HG03460 (cell line): ENCODE measurements around the gene HLA-DOB.
"Not testable (repeated sequence)": the region's sequence is repeated elsewhere in the genome, so short reads cannot be mapped to it uniquely, and the experiment has no call there.

ENCODE experiments used
- ATAC-seq: cut with Tn5 transposase; IDR thresholded peaks from one replicate; pipeline ENCODE4 v1.9.1; 2021; ENCODE audit not compliant: unreplicated experiment

The HLA-DOB gene

DNA sequence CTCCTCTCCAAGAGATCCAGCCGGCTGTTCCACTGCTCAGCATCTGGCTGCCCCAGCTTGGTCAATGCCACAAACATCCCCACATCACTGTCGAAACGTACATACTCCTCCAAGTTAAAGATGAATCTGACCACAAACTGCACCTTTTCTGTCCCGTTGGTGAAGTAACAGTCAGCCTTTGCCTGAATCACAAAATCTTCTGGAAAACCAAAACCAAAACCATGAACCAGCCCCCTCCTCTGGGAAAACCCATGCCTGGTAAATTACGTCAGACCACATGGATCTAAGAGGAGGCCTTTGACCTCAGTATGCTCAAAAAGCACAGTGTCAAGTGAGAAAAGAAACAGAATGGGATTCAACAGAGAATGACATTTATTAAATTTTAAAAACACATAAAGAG is 1.7 kb downstream of the HLA-DOB start:
- no peak for ATAC-seq

DNA sequence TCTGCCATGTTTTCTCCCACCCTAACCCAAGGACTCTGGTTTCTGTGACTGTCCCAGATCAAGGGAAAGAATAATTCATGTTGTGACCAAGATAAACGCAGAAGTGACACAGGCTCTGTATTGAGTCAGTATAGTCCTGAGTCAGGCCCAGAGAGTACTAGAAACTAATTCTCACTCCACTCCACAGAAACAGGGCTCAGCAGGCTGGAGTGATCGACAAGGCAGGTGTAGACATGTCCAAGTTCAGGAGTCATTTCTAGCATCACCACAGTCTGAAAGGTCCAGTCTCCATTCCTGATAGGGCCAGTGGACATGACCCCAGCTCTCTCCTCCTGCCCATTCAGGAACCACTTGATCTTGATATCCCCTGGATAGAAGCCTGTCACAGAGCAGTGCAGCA is 2.7 kb downstream of the HLA-DOB start:
- ATAC-seq: no peak

DNA sequence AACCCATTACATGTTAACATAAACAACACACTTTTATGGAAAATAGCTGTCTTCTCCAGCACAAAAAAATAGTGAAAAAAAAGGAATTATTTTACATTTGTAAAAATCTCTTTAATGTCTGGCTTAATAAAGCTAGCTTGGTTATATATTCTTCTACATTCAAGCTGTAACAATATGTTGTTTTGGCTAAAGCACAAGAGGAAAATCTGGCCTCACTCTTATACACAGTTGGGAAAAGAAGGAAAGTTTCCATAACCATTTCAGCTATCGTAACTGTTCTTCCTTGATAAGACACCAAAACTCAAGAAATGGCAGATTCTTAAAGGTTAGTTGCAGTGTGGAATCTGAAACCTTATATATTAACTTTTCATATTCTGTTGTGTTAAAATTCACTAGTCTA is 7.6 kb downstream of the HLA-DOB start:
- no peak for ATAC-seq

DNA sequence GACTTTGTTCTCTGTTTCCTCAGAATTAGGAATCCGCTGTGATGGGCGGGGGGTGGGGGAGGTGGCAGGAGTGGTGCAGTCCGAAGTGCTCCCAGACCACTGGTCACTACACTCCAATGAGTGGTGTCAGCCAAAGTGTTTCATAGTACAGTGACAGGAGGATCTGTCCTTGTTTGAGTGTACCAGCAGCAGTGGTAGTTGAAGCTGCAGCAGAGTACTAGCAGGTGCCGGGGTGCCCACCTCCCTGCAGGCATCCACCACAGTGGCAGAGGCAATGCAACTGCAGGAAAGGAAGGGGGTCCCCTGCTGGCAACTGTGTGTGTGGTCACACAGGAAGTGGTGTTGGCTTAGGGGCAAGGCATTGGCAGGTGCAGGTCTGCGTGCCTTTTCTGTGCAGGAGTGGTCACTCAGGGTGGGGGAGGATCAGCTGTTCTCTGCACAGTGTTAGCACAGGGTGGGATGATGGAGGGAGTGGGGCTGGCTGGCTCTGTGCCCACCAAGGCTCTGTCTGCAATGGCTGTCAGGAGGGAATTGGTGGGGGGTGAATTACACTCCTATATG is 9.7 kb downstream of the HLA-DOB start:
- no peak for ATAC-seq

DNA sequence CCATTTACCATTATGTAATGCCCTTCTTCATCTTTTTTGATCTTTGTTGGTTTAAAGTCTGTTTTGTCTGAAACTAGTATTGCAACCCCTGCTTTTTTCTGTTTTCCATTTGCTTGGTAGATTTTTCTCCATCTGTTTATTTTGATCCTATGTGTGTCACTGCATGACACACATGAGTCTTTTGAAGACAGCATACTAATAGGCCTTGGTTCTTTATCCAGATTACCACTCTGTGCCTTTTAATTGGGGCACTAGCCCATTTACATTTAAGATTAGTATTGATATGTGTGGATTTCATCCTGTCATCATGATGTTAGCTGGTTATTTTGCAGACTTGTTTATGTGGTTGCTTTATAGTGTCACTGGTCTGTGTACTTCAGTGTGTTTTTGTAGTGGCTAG is 11.4 kb downstream of the HLA-DOB start:
- not testable (repeated sequence) for ATAC-seq

DNA sequence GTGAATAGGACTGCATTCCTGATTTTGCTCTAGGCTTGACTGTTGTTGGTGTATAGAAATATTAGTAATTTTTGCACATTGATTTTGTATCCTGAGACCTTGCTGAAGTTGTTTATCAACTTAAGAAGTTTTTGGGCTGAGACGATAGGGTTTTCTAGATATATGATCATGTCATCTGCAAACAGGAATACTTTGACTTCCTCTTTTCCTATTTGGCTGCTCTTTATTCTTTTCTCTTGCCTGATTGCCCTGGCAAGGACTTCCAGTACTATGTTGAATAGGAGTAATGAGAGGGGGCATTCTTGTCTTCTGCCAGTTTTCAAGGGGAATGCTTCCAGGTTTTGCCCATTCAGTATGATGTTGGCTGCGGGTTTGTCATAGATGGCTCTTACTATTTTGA is 13.4 kb downstream of the HLA-DOB start:
- ATAC-seq: no peak

DNA sequence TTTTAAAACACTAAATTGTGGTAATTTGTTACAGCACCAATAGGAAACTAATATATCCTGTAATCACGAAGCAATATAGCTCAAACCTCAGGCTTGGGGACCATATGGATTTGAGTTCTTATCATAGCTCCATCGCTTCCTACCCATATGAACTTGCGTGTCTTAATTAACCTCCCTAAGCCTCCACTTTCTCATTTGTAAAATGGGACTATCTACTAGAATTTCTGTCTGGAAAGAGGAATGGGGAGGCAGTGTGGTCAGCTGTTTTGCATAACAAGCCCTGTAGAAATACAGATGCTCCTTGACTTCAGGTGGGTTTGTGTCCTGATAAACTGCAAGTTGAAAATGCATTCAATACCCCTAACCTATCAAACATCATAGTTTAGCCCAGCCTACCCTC is 17.1 kb downstream of the HLA-DOB start:
- ATAC-seq: no peak

DNA sequence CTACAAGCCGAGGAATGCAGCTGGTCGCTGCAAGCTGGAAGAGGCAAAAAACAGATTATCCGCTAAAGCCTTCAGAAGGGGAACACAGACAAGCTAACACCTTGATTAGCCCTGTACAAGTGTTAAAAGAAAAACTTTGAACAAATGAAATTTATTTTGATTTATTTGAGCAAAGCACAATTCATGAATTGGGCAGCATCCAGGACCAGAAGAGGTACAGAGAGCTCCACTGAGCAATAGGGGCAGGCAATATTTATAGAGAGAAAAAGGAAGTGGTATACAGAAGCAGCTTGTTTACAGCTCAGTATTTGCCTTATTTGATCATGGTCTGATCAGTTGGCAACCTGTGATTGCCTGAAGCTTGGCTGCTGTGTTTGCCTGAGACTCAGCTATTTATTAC is 17.6 kb downstream of the HLA-DOB start:
- ATAC-seq: no peak

DNA sequence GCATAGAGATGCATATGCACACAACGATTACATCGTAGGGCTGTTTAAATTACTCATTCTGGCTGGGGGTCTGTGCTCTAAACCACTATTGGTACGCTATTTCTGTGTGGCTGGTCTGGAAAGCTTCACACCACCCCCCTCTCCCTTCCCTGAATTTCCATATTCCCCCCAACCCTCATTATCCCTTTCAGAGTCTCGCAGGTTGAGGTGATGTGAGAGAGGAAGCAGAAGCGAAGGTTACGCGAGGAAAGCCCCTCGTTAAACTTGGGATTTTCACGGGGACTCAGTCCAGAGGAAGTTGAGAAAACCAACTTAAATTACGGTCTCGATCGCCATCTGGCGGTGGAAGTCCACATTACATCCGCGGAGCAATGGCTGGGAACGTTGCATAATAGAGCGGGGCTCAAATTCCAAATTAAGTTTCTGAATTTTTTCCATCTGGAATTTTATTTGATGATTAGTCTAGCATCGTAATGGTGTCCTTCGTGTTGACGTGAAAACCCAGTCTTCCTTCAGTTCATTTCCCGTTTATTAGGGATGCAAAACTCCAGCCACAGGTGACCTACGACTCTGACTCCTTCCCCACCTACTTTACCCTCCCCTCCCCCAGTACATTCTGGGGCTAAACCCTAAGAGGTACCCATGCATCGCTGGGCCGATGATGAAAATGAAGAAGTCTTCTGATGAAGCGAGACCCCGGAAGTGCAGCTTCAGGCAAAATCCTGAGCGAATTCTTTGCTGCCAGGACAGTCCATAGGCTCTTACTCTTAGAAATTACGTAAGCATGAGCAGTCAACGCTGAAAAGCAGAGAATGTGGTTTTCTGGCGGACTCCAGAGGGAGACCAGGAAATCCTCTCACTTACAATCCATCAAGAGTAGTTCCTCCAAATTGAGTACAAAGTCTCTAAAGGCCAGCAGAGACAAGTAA is 19.7 kb downstream of the HLA-DOB start:
- no peak for ATAC-seq

DNA sequence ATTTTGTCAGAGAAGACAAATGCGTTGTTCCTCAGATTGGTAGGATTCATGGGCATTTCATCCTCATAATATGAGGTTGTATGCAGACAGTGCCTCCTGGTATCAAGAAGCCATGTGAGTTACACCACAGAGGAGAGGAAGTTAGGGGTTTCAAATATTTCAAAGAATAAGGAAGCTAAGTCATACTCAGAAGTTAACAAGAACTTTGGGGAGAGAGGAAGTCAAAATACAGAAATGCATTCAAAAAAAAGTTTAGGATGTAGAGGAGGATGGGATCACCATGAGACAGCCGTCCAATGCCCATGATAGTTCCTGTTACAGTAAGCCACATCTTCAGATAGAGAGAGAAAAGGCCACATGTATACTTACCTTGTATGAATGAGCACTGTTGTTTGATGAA is 22.3 kb downstream of the HLA-DOB start:
- ATAC-seq: no peak

DNA sequence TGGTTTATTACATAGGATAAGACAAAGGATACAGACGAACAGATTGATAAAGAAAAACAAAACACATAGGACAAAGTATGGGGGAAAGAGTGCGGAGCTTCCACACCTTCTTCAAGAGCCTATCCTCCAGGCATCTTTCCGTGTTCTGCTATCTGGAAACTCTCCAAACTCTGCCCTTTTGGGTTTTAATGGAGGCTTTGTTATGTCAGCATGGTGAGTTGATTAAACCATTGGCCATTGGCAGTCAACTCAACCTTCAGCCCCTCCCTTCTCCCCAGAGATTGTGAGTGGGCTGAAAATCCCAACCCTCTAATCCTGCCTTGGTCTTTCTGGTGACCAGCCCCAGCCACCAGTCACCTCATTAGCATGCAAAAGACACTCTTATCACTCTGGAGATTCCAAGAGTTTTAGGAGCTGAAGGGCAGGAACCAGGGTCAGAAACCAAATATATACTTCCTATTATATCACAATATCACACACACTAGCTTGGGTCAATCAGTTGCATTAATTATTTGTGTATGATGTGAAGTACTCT is 23.8 kb downstream of the HLA-DOB start:
- no peak for ATAC-seq

DNA sequence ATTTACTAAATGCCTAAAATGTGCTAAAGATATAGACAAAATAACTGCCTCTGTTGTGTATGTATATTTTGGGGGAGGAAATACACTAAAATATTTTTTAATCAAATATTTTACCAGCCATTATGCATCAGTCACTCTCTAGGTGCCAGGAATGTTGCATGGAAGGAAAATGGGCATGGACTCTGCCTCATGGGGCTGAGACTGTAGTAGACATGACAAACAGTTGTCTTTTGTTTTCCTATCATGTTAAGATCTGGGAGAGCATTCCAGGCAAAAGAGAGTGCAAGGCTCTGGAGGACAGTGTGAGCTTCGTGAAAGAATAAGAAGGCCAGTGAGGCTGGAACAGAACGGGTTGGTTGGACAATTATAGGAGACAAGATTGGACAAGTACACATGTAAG is 26.5 kb downstream of the HLA-DOB start:
- no peak for ATAC-seq

DNA sequence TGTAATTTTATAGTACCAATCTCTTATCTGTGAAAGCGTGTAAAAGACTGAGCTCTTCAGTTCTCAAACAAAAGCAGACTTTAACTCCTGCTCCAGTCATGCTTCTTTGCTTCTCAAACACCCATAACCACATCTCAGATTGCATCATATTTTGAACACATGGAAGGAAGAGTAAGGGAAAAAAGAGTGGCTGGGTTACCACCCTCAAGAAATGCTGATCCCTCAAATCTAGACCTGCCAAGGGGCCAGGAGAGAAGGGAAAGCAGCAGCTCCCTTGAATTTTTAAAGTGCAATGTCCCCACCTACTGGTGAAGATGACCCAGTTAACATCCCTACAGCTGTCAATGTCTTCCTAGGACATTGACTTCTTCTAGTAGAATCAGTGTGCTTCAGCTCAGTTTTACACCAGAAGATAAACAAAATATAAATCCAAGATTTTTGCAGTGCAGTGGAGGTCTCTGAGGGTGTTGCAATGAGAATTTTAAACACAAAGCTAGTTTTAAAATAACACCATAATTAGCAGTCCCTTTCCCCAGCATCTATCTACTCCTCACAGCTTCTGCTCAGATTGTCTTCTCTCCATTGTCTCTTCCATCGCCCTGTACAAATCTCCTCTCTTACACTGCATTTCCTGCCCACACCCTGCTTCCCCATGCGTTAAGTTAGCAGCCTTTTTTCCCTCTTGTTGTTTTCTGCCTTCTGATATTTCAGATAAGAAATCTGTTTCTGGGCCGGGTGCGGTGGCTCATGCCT is 30.8 kb downstream of the HLA-DOB start:
- no peak for ATAC-seq

DNA sequence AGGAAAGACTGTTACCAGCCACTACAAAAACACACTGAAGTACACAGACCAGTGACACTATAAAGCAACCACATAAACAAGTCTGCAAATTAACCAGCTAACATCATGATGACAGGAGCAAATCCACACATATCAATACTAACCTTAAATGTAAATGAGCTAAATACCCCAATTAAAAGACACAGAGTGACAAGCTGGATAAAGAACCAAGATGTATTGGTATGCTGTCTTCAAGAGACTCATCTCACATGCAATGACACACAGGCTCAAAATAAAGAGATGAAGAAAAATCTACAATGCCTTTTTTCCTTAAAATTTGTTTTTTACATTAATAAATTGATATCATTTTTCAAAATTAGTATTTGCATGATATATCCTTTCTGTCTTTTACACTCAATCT is 33.9 kb downstream of the HLA-DOB start:
- ATAC-seq: not testable (repeated sequence)

DNA sequence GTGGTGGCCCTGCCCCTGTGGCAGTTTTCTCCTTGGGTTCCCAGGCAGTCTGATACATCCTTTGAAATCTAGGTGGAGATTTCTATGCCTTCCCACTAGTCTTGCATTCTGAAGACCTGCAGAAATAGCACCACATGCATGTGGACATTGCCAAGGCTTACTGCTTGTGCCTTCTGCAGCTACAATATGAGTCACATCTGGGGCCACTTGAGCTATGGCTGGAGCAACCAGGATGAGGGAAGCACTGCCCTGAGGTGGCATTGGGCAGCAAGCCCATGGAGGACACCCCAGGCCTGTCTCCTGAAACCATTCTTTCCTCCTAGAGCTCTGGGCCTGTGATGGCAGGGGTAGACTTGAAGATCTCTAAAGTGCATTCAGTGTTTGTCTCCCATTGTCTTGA is 37.8 kb downstream of the HLA-DOB start:
- ATAC-seq: no peak

DNA sequence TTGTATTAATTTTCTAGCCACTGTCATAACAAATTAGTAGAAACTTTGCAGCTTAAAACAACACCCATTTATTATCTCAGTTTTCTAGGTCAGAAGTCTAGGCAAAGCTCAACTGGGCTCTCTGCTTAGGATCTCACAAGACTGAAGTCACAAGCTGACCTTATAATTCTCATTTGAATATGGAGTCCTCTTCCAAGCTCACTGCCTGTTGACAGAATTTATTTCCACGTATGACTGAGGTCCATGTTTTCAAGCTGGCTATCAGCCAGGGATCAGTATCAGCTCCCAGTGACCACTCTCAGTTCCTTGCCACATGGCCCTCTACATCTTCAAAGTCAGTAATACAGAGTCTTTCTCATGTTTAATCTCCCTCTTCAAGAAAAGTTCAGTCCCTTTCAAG is 41.7 kb downstream of the HLA-DOB start:
- ATAC-seq: no peak

DNA sequence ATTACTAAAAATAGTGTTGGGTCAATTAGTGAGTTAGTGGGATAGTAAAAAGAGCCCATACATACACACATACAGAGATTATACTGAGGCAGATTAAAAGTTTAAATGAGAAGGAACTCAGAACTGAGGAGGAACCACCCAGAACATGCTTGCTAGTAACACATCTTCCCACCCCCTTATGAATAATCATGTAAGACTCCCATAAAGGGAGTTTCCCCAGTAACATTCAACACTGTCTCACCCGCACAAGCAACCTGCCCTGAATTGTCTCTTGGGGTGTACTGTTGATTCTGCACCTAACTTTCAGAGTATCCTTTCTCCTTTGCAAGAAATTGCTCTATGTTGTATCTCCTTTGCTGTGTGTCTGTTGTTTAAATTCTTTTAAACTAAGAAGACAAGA is 42.4 kb downstream of the HLA-DOB start:
- ATAC-seq: no peak

DNA sequence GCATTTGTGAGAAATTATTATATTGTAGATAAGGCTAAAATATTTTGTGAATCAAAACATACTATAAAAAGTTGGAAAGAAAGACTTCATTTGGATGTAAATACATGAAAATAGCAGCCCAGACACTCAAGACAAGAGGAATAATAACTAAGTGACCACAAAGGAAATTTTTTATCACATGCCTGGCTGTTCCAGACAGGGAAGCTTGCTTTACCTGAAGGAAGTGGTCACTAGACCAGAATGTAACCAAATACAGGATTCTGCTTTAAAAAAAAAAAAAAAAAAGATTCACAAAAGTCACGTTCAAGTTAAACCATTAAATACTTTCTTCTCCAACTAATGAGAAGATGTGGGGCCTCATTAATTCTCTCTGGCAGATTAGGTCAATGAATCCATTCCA is 44.1 kb downstream of the HLA-DOB start:
- no peak for ATAC-seq

DNA sequence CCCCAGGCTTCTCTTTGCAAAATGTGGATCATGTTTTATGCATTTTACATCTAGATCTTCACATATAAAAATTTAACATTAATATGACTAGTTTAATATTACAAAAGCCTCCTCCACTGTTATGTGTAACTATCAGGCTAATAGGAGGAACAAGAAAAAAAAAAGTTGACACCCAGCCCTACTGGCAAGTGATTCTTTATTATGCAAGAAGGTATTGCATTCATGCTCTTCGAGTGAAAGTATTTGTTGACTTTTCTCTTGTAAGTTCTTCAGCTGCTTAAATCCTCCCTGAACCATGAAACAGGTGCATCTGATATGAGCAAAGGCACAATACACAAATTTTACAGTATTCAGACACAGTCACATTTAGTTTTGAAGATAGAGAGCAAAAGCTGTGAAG is 52.8 kb downstream of the HLA-DOB start:
- ATAC-seq: no peak

DNA sequence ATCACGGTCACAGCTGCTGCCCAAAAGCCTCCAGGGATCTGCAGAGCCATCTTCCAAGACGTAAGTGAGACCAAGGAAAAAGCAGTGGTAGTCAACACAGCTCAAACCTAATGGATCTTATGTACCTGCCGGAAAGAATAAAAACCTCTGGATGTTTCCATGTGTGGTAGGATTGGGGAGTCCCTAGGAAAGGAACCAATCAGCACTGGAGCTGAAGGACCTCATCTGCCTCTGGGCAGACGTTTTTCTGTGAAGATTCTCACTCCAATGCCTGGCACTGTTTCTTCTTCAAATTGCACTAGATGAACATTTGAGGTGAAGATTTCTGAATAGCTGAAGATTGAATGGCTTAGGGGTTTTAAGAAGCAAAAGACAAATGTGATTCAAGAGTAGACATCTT is 53.4 kb downstream of the HLA-DOB start, which contains the start of gene HLA-DQB2:
Gene HLA-DQB2, minus strand, starts transcription at position 112 of the 400 bp plus-strand sequence. Its CDS starts 62 bp downstream, at position 50.
- no peak for ATAC-seq
